Neural progenitor cell (in vitro differentiated cells): Measurements from ENCODE around the gene PRKAA1. TPM values are rescaled to one million over a fixed set of nuclear protein-coding genes. Genes with fewer than 3 reads are reported as not detected.
"Not testable (repeated sequence)": the region's sequence is repeated elsewhere in the genome, so short reads cannot be mapped to it uniquely, and the experiment has no call there.

Experiments used
- DNase-seq: peaks from one replicate; pipeline ENCODE4 v3.0.0-alpha.2; 2016; ENCODE audit warnings: low spot score
- H2AFZ ChIP-seq: fragments of 200-600 bp; sonication (generic); replicated peaks from 2 replicates; pipeline ENCODE4 v1.6.1; 2016; ENCODE audit warnings: antibody characterized with exemption
- H3F3A ChIP-seq: fragments of 200-600 bp; sonication (generic); 2 replicates; pipeline ENCODE4 v1.6.1; 2016; ENCODE audit warnings: antibody characterized with exemption, low read depth
- H3K27ac ChIP-seq: fragments of 200-600 bp; sonication (generic); 2 replicates; pipeline ENCODE4 v1.5.1; 2016; ENCODE audit warnings: mild to moderate bottlenecking
- H3K27me3 ChIP-seq: fragments of 200-600 bp; sonication (generic); 2 replicates; pipeline ENCODE4 v1.6.1; 2016; ENCODE audit warnings: mild to moderate bottlenecking, moderate library complexity
- H3K36me3 ChIP-seq: fragments of 200-600 bp; sonication (generic); 2 replicates; pipeline ENCODE4 v1.5.1; 2016
- H3K4me1 ChIP-seq: fragments of 200-600 bp; sonication (generic); 2 replicates; pipeline ENCODE4 v1.6.1; 2016; ENCODE audit warnings: mixed run types
- H3K4me2 ChIP-seq: fragments of 200-600 bp; sonication (generic); 2 replicates; pipeline ENCODE4 v1.6.1; 2016
- H3K4me3 ChIP-seq: fragments of 200-600 bp; sonication (generic); 2 replicates; pipeline ENCODE4 v1.5.1; 2016
- H3K79me2 ChIP-seq: fragments of 200-600 bp; sonication (generic); 2 replicates; pipeline ENCODE4 v1.6.1; 2016; ENCODE audit warnings: low read depth
- H3K9ac ChIP-seq: fragments of 200-600 bp; sonication (generic); 2 replicates; pipeline ENCODE4 v1.6.1; 2016
- H3K9me3 ChIP-seq: fragments of 200-600 bp; sonication (generic); 2 replicates; pipeline ENCODE4 v1.5.1; 2016; ENCODE audit warnings: low read depth
- H4K20me1 ChIP-seq: fragments of 200-600 bp; sonication (generic); 2 replicates; pipeline ENCODE4 v1.6.1; 2016; ENCODE audit warnings: low read depth
- H3K27ac Mint-ChIP-seq: 3 replicates; pipeline ENCODE4 v1.8.0; 2021; ENCODE audit warnings: mixed read lengths
- H3K27me3 Mint-ChIP-seq: 2 replicates; pipeline ENCODE4 v1.8.0; 2022; ENCODE audit warnings: low read depth, mild to moderate bottlenecking, inconsistent platforms, moderate library complexity, mixed read lengths; ENCODE audit not compliant: insufficient read depth
- H3K36me3 Mint-ChIP-seq: 3 replicates; pipeline ENCODE4 v1.8.0; 2021; ENCODE audit warnings: mixed read lengths
- H3K4me1 Mint-ChIP-seq: 3 replicates; pipeline ENCODE4 v1.8.0; 2021; ENCODE audit warnings: mixed read lengths
- H3K4me3 Mint-ChIP-seq: 3 replicates; pipeline ENCODE4 v1.8.0; 2021; ENCODE audit warnings: mild to moderate bottlenecking, moderate library complexity, mixed read lengths
- H3K9me3 Mint-ChIP-seq: 3 replicates; pipeline ENCODE4 v1.8.0; 2020; ENCODE audit warnings: mixed read lengths
- CTCF ChIP-seq: fragments of 200-600 bp; sonication (generic); IDR thresholded peaks from 2 replicates; pipeline ENCODE4 v1.5.1; 2017; ENCODE audit warnings: antibody characterized with exemption, mild to moderate bottlenecking
- EZH2 ChIP-seq: fragments of 200-600 bp; sonication (generic); IDR thresholded peaks from 2 replicates; pipeline ENCODE4 v1.6.1; 2017; ENCODE audit warnings: antibody characterized with exemption, mild to moderate bottlenecking, moderate library complexity
- EZH2phosphoT487 ChIP-seq: fragments of 200-600 bp; sonication (generic); IDR thresholded peaks from 2 replicates; pipeline ENCODE4 v1.6.1; 2017; ENCODE audit warnings: antibody characterized with exemption
- small RNA-seq: library from RNA; depleted of rRNA; stranded (forward); fragments of <200 nt; gene quantifications from one replicate; pipeline ENCODE3, GENCODE V24; 2015
- total RNA-seq: library from RNA; depleted of rRNA; stranded (reverse); fragments of >200 nt; gene quantifications from 2 replicates; pipeline ENCODE4 v1.2.3, GENCODE V29; 2015; ENCODE audit warnings: low replicate concordance

PRKAA1 gene
- total RNA-seq, 1 donor from 2014 or later = 58.5 TPM

- H3K4me1 ChIP-seq = no peaks in the 10 kb centered on the region
- H3K9ac ChIP-seq = no peak overlapping the region
- no peaks in the 10 kb centered on the region for H3K27me3 ChIP-seq
- peaks cover 20% of the 10 kb centered on the region for H3K36me3 Mint-ChIP-seq
- no peak overlapping the region for H3K27ac ChIP-seq
- H3K79me2 ChIP-seq = no peaks in the 10 kb centered on the region
- H3K4me3 Mint-ChIP-seq = no peak overlapping the region
- no peaks in the 10 kb centered on the region for H3K27me3 Mint-ChIP-seq
- H4K20me1 ChIP-seq = no peaks in the 10 kb centered on the region
- no peaks in the 10 kb centered on the region for H3F3A ChIP-seq
- no peak overlapping the region for H3K4me2 ChIP-seq
- H3K36me3 ChIP-seq = no peaks in the 10 kb centered on the region
- no peaks in the 10 kb centered on the region for H3K9me3 ChIP-seq
- H3K27ac Mint-ChIP-seq = no peak overlapping the region
- no peak overlapping the region for H3K4me3 ChIP-seq
- H2AFZ ChIP-seq = no peak overlapping the region
- TF ChIP-seq EZH2 (no peak), EZH2phosphoT487 (no peak), CTCF (no peak)
- H3K9me3 Mint-ChIP-seq = peaks cover 15% of the 10 kb centered on the region
- no peak for DNase-seq
- no peaks in the 10 kb centered on the region for H3K4me1 Mint-ChIP-seq
These were observed 84.2 kb downstream of the PRKAA1 start for GRCh38 chr5:40714001-40714400.

- not testable (repeated sequence) for H3K36me3 ChIP-seq, H3K9ac ChIP-seq, H3K27me3 Mint-ChIP-seq, H3K4me3 Mint-ChIP-seq, H3K4me2 ChIP-seq, H3K79me2 ChIP-seq, DNase-seq, H3K4me1 Mint-ChIP-seq, H3K27ac ChIP-seq, H3K27ac Mint-ChIP-seq, H3K4me1 ChIP-seq, H4K20me1 ChIP-seq, H3F3A ChIP-seq, H3K4me3 ChIP-seq, H3K9me3 ChIP-seq, H3K27me3 ChIP-seq, H2AFZ ChIP-seq
- peaks cover 17% of the 10 kb centered on the region for H3K9me3 Mint-ChIP-seq
- peaks cover 19% of the 10 kb centered on the region for H3K36me3 Mint-ChIP-seq
These were observed 87.6 kb downstream of the PRKAA1 start for GRCh38 chr5:40710575-40710974.

Small RNAs within 50 kb of the gene (small RNA-seq; reads per million reads assigned to genes)
- gene RF00191 (not detected), gene SNORD72 (51.8 reads per million, percentile 98 among the genes with 10 or more reads in this experiment)

Other genes starting within 250 kb of the PRKAA1 start
- 0.65 TPM in 1 of 2 replicates, not detected in the other for gene PTGER4, start 118.5 kb downstream of the PRKAA1 start, total RNA-seq
- gene TTC33, start 42.4 kb downstream of the PRKAA1 start, total RNA-seq = 30.9 and 52.5 TPM in 2 replicates
- 96.9 and 235 TPM in 2 replicates for gene RPL37, start 36.8 kb upstream of the PRKAA1 start, total RNA-seq
- 0.09 TPM in 1 of 2 replicates, not detected in the other for gene CARD6, start 43.0 kb upstream of the PRKAA1 start, total RNA-seq
- gene C7, start 111.1 kb upstream of the PRKAA1 start, total RNA-seq = not detected in 2 replicates